ENCODE data around the gene TMEM131.
"Not testable (repeated sequence)": the region's sequence is repeated elsewhere in the genome, so short reads cannot be mapped to it uniquely, and the experiment has no call there.

- not testable (repeated sequence) for TF ChIP-seq POLR2A (IDR thresholded peaks at IDR 0.05)
- TF ChIP-seq, protein P1, sequence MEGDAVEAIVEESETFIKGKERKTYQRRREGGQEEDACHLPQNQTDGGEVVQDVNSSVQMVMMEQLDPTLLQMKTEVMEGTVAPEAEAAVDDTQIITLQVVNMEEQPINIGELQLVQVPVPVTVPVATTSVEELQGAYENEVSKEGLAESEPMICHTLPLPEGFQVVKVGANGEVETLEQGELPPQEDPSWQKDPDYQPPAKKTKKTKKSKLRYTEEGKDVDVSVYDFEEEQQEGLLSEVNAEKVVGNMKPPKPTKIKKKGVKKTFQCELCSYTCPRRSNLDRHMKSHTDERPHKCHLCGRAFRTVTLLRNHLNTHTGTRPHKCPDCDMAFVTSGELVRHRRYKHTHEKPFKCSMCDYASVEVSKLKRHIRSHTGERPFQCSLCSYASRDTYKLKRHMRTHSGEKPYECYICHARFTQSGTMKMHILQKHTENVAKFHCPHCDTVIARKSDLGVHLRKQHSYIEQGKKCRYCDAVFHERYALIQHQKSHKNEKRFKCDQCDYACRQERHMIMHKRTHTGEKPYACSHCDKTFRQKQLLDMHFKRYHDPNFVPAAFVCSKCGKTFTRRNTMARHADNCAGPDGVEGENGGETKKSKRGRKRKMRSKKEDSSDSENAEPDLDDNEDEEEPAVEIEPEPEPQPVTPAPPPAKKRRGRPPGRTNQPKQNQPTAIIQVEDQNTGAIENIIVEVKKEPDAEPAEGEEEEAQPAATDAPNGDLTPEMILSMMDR (IDR thresholded peaks at IDR 0.05): not testable (repeated sequence)
These were observed 39.0 kb downstream of the TMEM131 start for GRCh38 chr2:97956753-97957152.

All from upper lobe of left lung (tissue), 4 donors.